NCI-H2196 treated with DMSO at 0.1 percent for 48 hours (cell line): ENCODE measurements around the gene SLC8A1.

ENCODE experiments used
- DNase-seq: peaks from one replicate; lab custom pipeline; 2025; ENCODE audit not compliant: unreplicated experiment; lab: John Stamatoyannopoulos, UW

The SLC8A1 gene

GRCh38 chr2:40201425-40201824 is 250.5 kb downstream of the SLC8A1 start:
- DNase-seq, result no peak

- DNase-seq, result no peak
Observed at GRCh38 chr2:40200366-40200915, 251.4 kb downstream of the SLC8A1 start.

GRCh38 chr2:40199771-40200170 is 252.1 kb downstream of the SLC8A1 start:
- DNase-seq, result no peak

- DNase-seq, result no peak
Observed at GRCh38 chr2:40197121-40197520, 254.8 kb downstream of the SLC8A1 start.

GRCh38 chr2:40193670-40194026 is 258.2 kb downstream of the SLC8A1 start:
- DNase-seq, result no peak

- no peak for DNase-seq
Observed at GRCh38 chr2:40192864-40193669, 258.8 kb downstream of the SLC8A1 start.

GRCh38 chr2:40190457-40190856 is 261.4 kb downstream of the SLC8A1 start:
- no peak for DNase-seq

GRCh38 chr2:40189881-40190280 is 262.0 kb downstream of the SLC8A1 start:
- no peak for DNase-seq

- DNase-seq, result no peak
Observed at GRCh38 chr2:40187054-40187453, 264.8 kb downstream of the SLC8A1 start.

GRCh38 chr2:40184551-40184950 is 267.3 kb downstream of the SLC8A1 start:
- DNase-seq, result no peak

- DNase-seq, result no peak
Observed at GRCh38 chr2:40181855-40182254, 270.0 kb downstream of the SLC8A1 start.

- DNase-seq, result no peak
Observed at GRCh38 chr2:40179801-40180200, 272.1 kb downstream of the SLC8A1 start.

- DNase-seq, result no peak
Observed at GRCh38 chr2:40178971-40179370, 272.9 kb downstream of the SLC8A1 start.

GRCh38 chr2:40178171-40178778 is 273.6 kb downstream of the SLC8A1 start:
- no peak for DNase-seq

- DNase-seq, result no peak
Observed at GRCh38 chr2:40177366-40177765, 274.5 kb downstream of the SLC8A1 start.

- no peak for DNase-seq
Observed at GRCh38 chr2:40173276-40173675, 278.6 kb downstream of the SLC8A1 start.

GRCh38 chr2:40169856-40170255 is 282.0 kb downstream of the SLC8A1 start:
- DNase-seq, result no peak

- no peak for DNase-seq
Observed at GRCh38 chr2:40169430-40169829, 282.5 kb downstream of the SLC8A1 start.

- DNase-seq, result no peak
Observed at GRCh38 chr2:40168546-40168945, 283.3 kb downstream of the SLC8A1 start.

GRCh38 chr2:40168032-40168431 is 283.9 kb downstream of the SLC8A1 start:
- DNase-seq, result no peak

- no peak for DNase-seq
Observed at GRCh38 chr2:40166006-40166405, 285.9 kb downstream of the SLC8A1 start.

- DNase-seq, result no peak
Observed at GRCh38 chr2:40165509-40165844, 286.4 kb downstream of the SLC8A1 start.
